H9 (cell line): ENCODE data around the gene ETV6. TPM values are rescaled to one million over a fixed set of nuclear protein-coding genes. Genes with fewer than 3 reads are reported as not detected.

Source experiments
- DNase-seq: peaks from one replicate; pipeline ENCODE4 v3.0.0-alpha.2; 2017
- H2AFZ ChIP-seq: one replicate; pipeline ENCODE4 v1.6.1; 2013; ENCODE audit warnings: mild to moderate bottlenecking, low read length, control low read depth, moderate library complexity
- H2AK5ac ChIP-seq: 2 replicates; pipeline ENCODE4 v1.6.1; 2013; ENCODE audit warnings: low read length, control low read depth, mixed read lengths; ENCODE audit not compliant: insufficient read length
- H2BK120ac ChIP-seq: one replicate; pipeline ENCODE4 v1.6.1; 2013; ENCODE audit warnings: low read depth, mild to moderate bottlenecking, low read length, control low read depth, inconsistent platforms; ENCODE audit not compliant: poor library complexity, severe bottlenecking
- H2BK12ac ChIP-seq: 2 replicates; pipeline ENCODE4 v1.6.1; 2013; ENCODE audit warnings: low read length, control low read depth, mixed read lengths, low read depth; ENCODE audit not compliant: insufficient read length
- H2BK15ac ChIP-seq: 2 replicates; pipeline ENCODE4 v1.6.1; 2013; ENCODE audit warnings: low read depth, low read length, control low read depth
- H2BK20ac ChIP-seq: one replicate; pipeline ENCODE4 v1.6.1; 2013; ENCODE audit warnings: low read depth, mild to moderate bottlenecking, low read length, control low read depth, inconsistent platforms; ENCODE audit not compliant: poor library complexity, severe bottlenecking
- H2BK5ac ChIP-seq: 2 replicates; pipeline ENCODE4 v1.6.1; 2013; ENCODE audit warnings: low read length, control low read depth, mixed read lengths; ENCODE audit not compliant: insufficient read length
- H3K14ac ChIP-seq: 2 replicates; pipeline ENCODE4 v1.6.1; 2013; ENCODE audit warnings: low read length, control low read depth; ENCODE audit not compliant: insufficient read depth
- H3K18ac ChIP-seq: 2 replicates; pipeline ENCODE4 v1.6.1; 2013; ENCODE audit warnings: low read depth, mild to moderate bottlenecking, mixed read lengths, low read length, control low read depth; ENCODE audit not compliant: insufficient read length
- H3K23ac ChIP-seq: 2 replicates; pipeline ENCODE4 v1.6.1; 2013; ENCODE audit warnings: low read length, control low read depth, mixed read lengths, low read depth; ENCODE audit not compliant: insufficient read length
- H3K23me2 ChIP-seq: 2 replicates; pipeline ENCODE4 v1.6.1; 2013; ENCODE audit warnings: low read depth, mild to moderate bottlenecking, mixed read lengths, low read length, control low read depth; ENCODE audit not compliant: insufficient read length, poor library complexity, severe bottlenecking
- H3K27ac ChIP-seq: 2 replicates; pipeline ENCODE4 v1.5.1; 2013; ENCODE audit warnings: low read length, control low read depth, mixed read lengths, low read depth; ENCODE audit not compliant: insufficient read length
- H3K27me3 ChIP-seq: 2 replicates; pipeline ENCODE4 v1.6.1; 2013; ENCODE audit warnings: low read length, control low read depth, inconsistent platforms; ENCODE audit not compliant: insufficient read depth
- H3K4ac ChIP-seq: 2 replicates; pipeline ENCODE4 v1.6.1; 2013; ENCODE audit warnings: low read depth, mild to moderate bottlenecking, control low read depth, inconsistent platforms, low read length, moderate library complexity
- H3K4me1 ChIP-seq: 2 replicates; pipeline ENCODE4 v1.6.1; 2013; ENCODE audit warnings: low read length, control low read depth, inconsistent platforms; ENCODE audit not compliant: insufficient read depth
- H3K4me2 ChIP-seq: 2 replicates; pipeline ENCODE4 v1.6.1; 2013; ENCODE audit warnings: low read length, control low read depth, mixed read lengths; ENCODE audit not compliant: insufficient read length, insufficient read depth
- H3K56ac ChIP-seq: 2 replicates; pipeline ENCODE4 v1.6.1; 2013; ENCODE audit warnings: low read depth, mild to moderate bottlenecking, mixed read lengths, low read length, control low read depth; ENCODE audit not compliant: insufficient read length
- H3K79me1 ChIP-seq: 2 replicates; pipeline ENCODE4 v1.6.1; 2013; ENCODE audit warnings: low read depth, mild to moderate bottlenecking, moderate library complexity, low read length, control low read depth, inconsistent platforms; ENCODE audit not compliant: insufficient read depth, poor library complexity, severe bottlenecking
- H3K79me2 ChIP-seq: 2 replicates; pipeline ENCODE4 v1.6.1; 2013; ENCODE audit warnings: low read length, control low read depth, inconsistent platforms; ENCODE audit not compliant: insufficient read depth
- H3K9ac ChIP-seq: 2 replicates; pipeline ENCODE4 v1.6.1; 2013; ENCODE audit warnings: low read length, control low read depth, mixed read lengths; ENCODE audit not compliant: insufficient read length; ENCODE audit errors: extremely low read depth
- H3K9me3 ChIP-seq: one replicate; pipeline ENCODE4 v1.6.1; 2013; ENCODE audit warnings: low read depth, low read length, inconsistent platforms; ENCODE audit not compliant: control insufficient read depth
- H3T11ph ChIP-seq: one replicate; pipeline ENCODE4 v1.6.1; 2013; ENCODE audit warnings: mild to moderate bottlenecking, low read length, control low read depth, inconsistent platforms
- H4K20me1 ChIP-seq: one replicate; pipeline ENCODE4 v1.6.1; 2013; ENCODE audit not compliant: control insufficient read depth, insufficient read length, insufficient read depth
- H4K5ac ChIP-seq: 2 replicates; pipeline ENCODE4 v1.6.1; 2013; ENCODE audit warnings: low read depth, mild to moderate bottlenecking, mixed read lengths, low read length, control low read depth; ENCODE audit not compliant: insufficient read length
- H4K8ac ChIP-seq: replicated peaks from 2 replicates; pipeline ENCODE4 v1.6.1; 2013; ENCODE audit warnings: low read length, control low read depth, mixed read lengths, low read depth; ENCODE audit not compliant: insufficient read length
- H4K91ac ChIP-seq: 2 replicates; pipeline ENCODE4 v1.6.1; 2013; ENCODE audit warnings: low read depth, mild to moderate bottlenecking, moderate library complexity, mixed read lengths, low read length, control low read depth; ENCODE audit not compliant: insufficient read length
- H3K27ac Mint-ChIP-seq, 3 experiments: 2 replicates in 2 of 3; 3 replicates in 1 of 3; pipeline ENCODE4 v1.8.0; 2020 to 2021; ENCODE audit warnings: mixed read lengths in 3 of 3, mild to moderate bottlenecking in 1 of 3, moderate library complexity in 1 of 3
- H3K27me3 Mint-ChIP-seq: 2 replicates; pipeline ENCODE4 v1.8.0; 2021; ENCODE audit warnings: low read depth, mild to moderate bottlenecking, moderate library complexity, mixed read lengths
- H3K36me3 Mint-ChIP-seq, 3 experiments: 2 replicates in 2 of 3; 3 replicates in 1 of 3; pipeline ENCODE4 v1.8.0; 2020 to 2021; ENCODE audit warnings: low read depth in 3 of 3, mixed read lengths in 3 of 3; ENCODE audit not compliant: insufficient read depth in 1 of 3
- H3K4me1 Mint-ChIP-seq, 2 experiments: 2 replicates each; pipeline ENCODE4 v1.8.0; 2020; ENCODE audit warnings: mixed read lengths in 2 of 2
- H3K4me3 Mint-ChIP-seq, 2 experiments: 2 replicates in 1 of 2; 3 replicates in 1 of 2; pipeline ENCODE4 v1.8.0; 2020 to 2021; ENCODE audit warnings: mild to moderate bottlenecking in 2 of 2, mixed read lengths in 2 of 2, moderate library complexity in 1 of 2
- H3K9me3 Mint-ChIP-seq, 2 experiments: 2 replicates in 1 of 2; 3 replicates in 1 of 2; pipeline ENCODE4 v1.8.0; 2020; ENCODE audit warnings: mild to moderate bottlenecking in 2 of 2, mixed read lengths in 2 of 2, moderate library complexity in 1 of 2
- WGBS: extraction: QIAGEN DNeasy Blood & Tissue Kit; methylation state at CpG from one replicate; pipeline ENCODE4 v1.1.7; 2013; ENCODE audit warnings: missing lambda C conversion rate, low lambda C conversion rate, mixed read lengths; ENCODE audit not compliant: insufficient read length; ENCODE audit errors: extremely low coverage; 5-methylcytosine and 5-hydroxymethylcytosine counted together
- total RNA-seq: library from RNA; stranded (reverse); gene quantifications from 2 replicates; pipeline ENCODE4 v1.2.1, GENCODE V29; 2021
- TF ChIP-seq, protein P1 (sequence below): fragments of 200-600 bp; sonication (generic); conservative IDR thresholded peaks from 3 replicates; pipeline ENCODE4 v1.8.0; 2021; ENCODE audit warnings: antibody characterized with exemption, mild to moderate bottlenecking

Gene ETV6
- total RNA-seq, 1 experiment from 2014 or later: 28.7 TPM

DNA sequence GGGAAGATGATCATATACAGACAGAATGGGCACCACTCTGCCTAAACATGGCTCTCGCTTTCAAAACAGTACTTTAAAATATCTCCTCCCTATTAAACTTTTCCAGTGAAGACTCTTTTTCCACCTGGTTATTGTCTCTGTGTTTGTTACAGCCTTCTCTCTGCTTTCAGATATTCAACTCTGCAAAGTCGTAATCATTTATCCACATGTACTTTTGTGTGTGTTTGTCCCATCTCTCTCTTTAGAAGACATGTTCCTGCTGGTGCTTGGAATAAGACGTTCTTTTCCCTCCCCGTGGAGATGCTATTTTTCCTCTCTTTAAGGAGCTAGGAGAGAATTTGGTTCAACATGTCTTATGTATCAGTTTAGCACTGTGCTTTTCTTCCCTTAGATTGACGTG is 45.1 kb downstream of the ETV6 start:
- Mint-ChIP-seq H3K27ac (no peak overlapping the region), H3K9me3 (no peaks in the 10 kb centered on the region), H3K27me3 (no peaks in the 10 kb centered on the region), H3K4me3 (no peak overlapping the region), H3K36me3 (no peaks in the 10 kb centered on the region; a peak in 1 of 7 replicates), H3K4me1 (peaks cover 5 to 6% of the 10 kb centered on the region in 2 experiments; a peak in 3 of 4 replicates)
- Histone ChIP-seq H3K18ac (no peak overlapping the region), H2BK12ac (no peak overlapping the region), H3K23ac (no peak overlapping the region), H3K4me1 (no peaks in the 10 kb centered on the region), H2AK5ac (no peak overlapping the region), H4K8ac (no peak overlapping the region), H3K56ac (no peak overlapping the region), H3K79me1 (peaks cover 3% of the 10 kb centered on the region), H3K23me2 (no peaks in the 10 kb centered on the region), H4K91ac (no peak overlapping the region), H3K9me3 (no peaks in the 10 kb centered on the region), H3K79me2 (peaks cover 3% of the 10 kb centered on the region; the same call in 1 of the 2 replicates), H4K20me1 (no peaks in the 10 kb centered on the region), H3K27me3 (no peaks in the 10 kb centered on the region), H3K27ac (no peak overlapping the region), H2BK5ac (no peak overlapping the region), H4K5ac (no peak overlapping the region), H2BK20ac (no peak overlapping the region), H3T11ph (no peak overlapping the region), H3K4ac (no peak overlapping the region), H3K4me2 (no peak overlapping the region), H2AFZ (no peak overlapping the region), H2BK15ac (no peak overlapping the region), H3K9ac (no peak overlapping the region), H2BK120ac (no peak overlapping the region), H3K14ac (no peak overlapping the region)
- DNase-seq: no peak
- WGBS: no CpG with 5 or more reads among the region's 5 CpGs
- TF ChIP-seq, protein P1, sequence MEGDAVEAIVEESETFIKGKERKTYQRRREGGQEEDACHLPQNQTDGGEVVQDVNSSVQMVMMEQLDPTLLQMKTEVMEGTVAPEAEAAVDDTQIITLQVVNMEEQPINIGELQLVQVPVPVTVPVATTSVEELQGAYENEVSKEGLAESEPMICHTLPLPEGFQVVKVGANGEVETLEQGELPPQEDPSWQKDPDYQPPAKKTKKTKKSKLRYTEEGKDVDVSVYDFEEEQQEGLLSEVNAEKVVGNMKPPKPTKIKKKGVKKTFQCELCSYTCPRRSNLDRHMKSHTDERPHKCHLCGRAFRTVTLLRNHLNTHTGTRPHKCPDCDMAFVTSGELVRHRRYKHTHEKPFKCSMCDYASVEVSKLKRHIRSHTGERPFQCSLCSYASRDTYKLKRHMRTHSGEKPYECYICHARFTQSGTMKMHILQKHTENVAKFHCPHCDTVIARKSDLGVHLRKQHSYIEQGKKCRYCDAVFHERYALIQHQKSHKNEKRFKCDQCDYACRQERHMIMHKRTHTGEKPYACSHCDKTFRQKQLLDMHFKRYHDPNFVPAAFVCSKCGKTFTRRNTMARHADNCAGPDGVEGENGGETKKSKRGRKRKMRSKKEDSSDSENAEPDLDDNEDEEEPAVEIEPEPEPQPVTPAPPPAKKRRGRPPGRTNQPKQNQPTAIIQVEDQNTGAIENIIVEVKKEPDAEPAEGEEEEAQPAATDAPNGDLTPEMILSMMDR: no peak
